ENCODE results near the gene SYT13.

SYT13 gene

DNA sequence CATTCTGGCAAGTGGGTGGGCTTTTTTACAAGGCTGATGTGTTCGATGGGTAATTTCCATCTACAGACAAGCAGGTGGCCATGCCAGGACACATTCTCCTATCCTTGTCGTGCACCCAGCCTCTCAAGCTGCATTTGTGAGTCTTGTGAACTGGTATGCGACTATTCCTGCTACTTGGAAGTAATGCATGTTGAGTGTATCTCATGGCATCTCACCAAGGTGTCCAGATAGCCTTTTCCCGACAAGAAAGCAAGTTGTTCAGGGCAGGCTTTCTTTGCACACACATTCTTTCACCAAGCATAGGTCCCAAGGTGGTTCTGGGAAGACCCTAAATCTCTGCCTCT, 18.8 kb upstream of the SYT13 start:
- TF ChIP-seq, protein P1, sequence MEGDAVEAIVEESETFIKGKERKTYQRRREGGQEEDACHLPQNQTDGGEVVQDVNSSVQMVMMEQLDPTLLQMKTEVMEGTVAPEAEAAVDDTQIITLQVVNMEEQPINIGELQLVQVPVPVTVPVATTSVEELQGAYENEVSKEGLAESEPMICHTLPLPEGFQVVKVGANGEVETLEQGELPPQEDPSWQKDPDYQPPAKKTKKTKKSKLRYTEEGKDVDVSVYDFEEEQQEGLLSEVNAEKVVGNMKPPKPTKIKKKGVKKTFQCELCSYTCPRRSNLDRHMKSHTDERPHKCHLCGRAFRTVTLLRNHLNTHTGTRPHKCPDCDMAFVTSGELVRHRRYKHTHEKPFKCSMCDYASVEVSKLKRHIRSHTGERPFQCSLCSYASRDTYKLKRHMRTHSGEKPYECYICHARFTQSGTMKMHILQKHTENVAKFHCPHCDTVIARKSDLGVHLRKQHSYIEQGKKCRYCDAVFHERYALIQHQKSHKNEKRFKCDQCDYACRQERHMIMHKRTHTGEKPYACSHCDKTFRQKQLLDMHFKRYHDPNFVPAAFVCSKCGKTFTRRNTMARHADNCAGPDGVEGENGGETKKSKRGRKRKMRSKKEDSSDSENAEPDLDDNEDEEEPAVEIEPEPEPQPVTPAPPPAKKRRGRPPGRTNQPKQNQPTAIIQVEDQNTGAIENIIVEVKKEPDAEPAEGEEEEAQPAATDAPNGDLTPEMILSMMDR (conservative IDR thresholded peaks at IDR 0.05): no peak
- peak overlapping the region; percentile 64 for H3K27ac ChIP-seq

DNA sequence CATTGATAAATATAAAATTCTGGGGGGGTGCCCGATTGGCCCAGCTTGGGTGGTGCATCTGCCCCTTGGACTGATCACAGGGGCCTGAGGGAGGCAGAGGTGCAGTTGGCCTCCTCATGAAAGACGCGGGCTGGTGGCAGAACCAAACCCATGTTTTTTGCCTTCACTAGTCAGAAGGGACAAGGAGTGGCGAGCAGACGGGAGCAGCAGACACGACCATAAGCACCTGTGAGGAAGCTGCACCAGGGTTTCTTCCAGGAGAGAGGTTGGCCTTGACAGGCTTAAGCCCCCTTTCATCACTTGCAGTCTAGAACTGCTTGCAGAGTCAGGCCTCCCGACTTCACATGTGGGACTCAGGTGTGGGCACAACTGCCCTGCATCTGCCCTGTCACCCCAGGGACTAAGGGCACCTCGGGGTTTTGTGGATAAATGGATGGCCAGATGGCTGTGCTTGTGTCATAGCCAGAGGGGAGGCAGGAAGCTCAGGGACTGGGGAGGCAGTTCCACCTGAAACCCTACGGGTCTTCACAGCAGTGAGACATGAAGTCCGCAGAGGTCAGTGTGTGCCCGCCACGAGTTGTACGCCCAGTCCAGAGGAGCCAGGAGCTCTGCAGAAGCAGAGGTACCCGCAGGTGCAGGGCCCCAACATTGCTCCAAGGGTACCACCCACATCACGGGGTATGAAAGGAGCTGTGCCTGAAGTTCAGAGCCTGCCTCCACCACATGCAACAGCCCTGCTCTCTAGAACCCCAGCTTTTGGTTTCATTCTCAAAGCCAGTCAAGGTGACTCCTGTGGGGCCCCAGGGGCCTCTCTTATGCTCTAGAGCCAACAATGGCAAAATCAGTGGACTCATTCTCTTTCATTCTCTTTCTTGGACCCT, 18.2 kb upstream of the SYT13 start:
- TF ChIP-seq, protein P1 (conservative IDR thresholded peaks at IDR 0.05): no peak
- no peak overlapping the region; the same call in 1 of the 2 replicates for H3K27ac ChIP-seq

DNA sequence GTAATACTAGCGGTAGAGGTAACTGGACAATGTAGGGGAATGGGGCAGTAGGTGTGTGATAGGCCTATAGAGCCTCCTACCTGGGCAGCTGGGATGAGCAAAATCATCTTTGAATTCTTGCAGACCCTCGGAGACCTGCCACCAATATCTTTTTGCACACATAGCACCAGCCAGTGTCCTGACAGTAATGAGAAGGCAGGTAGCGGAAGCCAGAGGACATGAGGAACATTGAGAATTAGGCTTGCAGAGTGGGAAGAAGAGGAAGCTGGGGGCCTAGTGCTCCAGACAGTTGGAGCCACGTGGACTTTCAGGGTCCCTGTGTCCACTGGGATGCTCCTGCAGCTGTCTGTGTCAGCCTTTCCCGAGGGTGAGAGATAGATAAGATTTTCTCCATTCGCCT, 17.2 kb upstream of the SYT13 start:
- H3K27ac ChIP-seq: no peak overlapping the region
- TF ChIP-seq, protein P1 (conservative IDR thresholded peaks at IDR 0.05): no peak

DNA sequence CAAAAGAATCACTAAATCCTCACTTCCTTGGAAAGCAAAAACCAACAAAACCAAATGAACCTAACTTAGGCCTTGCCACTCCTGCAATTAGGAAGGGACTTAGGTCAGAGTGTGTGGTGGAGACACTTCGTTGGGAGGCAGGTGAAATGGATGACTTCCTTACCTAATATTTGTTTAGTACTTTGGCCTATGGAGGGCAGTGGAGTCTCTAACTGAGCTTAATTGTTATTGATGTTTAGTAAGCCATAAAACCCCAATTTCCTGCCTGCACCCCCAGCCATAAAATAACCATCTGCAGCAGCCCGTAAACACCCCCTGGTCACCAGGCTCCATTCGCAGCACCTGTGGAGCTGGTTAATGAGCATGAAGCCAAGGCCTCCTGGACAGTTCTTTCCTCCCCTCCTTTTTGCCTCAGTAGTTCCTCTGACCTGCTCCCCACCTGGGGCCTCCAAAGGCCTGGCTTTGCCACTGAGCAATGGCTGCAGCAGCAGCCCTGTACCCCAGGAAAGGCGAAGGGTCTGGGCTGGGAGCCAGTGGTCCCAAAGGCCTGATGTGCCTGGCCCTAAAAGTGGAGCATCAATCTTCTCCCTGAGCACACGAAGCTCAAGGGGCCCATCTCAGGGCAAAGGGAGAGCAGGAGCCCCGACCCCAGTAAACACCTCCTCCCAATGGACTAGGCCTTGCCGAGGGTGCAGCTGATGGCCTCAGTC, 15.6 kb upstream of the SYT13 start:
- TF ChIP-seq, protein P1 (conservative IDR thresholded peaks at IDR 0.05): no peak
- H3K27ac ChIP-seq: no peak overlapping the region

DNA sequence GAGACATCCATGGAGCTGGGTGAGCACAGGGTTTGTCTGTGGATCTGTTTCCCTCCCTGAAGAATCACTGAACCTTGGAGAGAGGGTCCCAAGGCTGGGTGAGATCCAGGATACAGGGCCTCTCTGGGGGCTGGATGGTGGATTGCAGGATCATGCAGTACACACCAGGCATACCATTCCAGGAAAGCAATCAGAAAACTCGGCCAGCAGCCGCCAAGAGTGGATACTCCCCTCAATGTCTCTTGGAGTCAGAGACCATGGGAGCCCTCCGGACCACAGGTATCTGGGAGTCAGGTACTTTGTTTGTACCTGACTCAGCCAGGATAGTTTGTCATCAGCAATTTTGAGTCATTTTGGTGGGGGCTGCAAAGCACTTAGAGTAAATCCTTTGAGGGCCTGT, 14.6 kb upstream of the SYT13 start:
- H3K27ac ChIP-seq: no peak overlapping the region
- TF ChIP-seq, protein P1 (conservative IDR thresholded peaks at IDR 0.05): no peak

DNA sequence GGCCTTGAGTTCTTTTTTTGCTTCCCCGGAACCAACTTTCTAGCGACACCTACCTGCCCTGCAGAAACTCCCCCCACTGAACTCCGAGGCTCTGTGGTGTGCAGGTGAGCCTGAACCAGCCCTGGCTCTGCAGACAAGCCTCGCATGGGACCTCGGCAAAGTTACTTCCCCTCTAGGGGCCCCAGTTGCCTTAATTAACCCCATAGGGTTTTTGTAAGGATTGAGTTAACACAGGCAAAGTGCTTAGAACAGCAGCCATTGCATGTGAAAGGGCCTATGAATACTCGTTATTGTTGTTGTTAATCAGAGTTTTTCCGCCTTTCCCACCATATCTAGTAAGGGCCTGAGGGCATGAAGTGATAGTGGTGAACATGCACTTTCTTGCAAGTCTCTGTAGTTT, 12.6 kb upstream of the SYT13 start:
- TF ChIP-seq, protein P1 (conservative IDR thresholded peaks at IDR 0.05): no peak
- no peak overlapping the region for H3K27ac ChIP-seq

DNA sequence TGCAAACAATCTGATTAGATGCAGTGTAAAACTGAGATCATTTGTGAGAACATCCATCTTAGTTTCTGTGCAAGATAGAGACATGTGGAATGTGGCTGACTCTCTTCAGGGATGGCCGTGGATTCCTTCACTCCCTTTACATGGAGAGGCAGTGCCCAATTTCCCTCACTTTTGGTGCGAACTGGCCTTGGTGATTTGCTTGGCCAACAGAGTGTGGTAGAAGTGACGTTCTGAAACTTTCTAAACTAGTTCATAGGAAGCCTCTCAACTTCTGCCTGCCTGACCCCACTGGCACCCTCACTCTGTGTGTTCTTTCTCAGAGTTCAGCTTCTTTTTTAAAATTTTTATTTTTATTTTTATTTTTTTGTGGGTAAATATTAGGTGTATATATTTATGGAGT, 9.9 kb upstream of the SYT13 start:
- TF ChIP-seq, protein P1 (conservative IDR thresholded peaks at IDR 0.05): no peak
- H3K27ac ChIP-seq: no peak overlapping the region

All from VCaP (cell line).